ENCODE data around the gene BCAS3.
"Not testable (repeated sequence)": the region's sequence is repeated elsewhere in the genome, so short reads cannot be mapped to it uniquely, and the experiment has no call there.

BCAS3 gene

DNA sequence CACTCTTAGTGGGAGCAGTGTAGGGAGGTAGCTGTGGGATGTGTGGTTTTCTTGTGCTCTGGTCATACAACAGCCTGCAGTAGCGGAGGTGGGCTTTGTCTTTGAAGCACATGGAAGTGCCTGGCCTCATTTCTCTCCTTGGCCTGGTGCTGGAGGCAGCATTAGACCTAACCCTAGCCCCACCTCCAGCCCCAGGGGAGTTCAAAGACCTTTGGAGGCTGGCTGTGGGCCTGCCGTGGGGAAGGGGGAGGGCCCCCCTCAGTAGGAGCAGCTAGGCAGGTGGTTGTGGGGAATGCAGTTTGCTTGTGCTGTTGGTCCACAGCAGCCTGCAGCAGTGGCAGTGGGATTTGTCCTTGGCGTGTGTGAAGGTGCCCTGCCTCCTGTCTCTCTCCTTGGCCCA lies 91.7 kb downstream of the BCAS3 start:
- no peak overlapping the region for H3K4me3 ChIP-seq (ENCODE audit: insufficient read depth, low read depth, low read length, poor library complexity, severe bottlenecking)
- H3K4me1 ChIP-seq (ENCODE audit: control insufficient read depth, insufficient read depth, low read length, poor library complexity, severe bottlenecking) = no peaks in the 10 kb centered on the region
- H3K36me3 ChIP-seq (ENCODE audit: control insufficient read depth, insufficient read depth, low read length) = no peaks in the 10 kb centered on the region
- no peak for DNase-seq
- H3K9me3 ChIP-seq (ENCODE audit: control insufficient read depth, low read length) = no peaks in the 10 kb centered on the region
- H3K27me3 ChIP-seq (replicated peaks; ENCODE audit: control insufficient read depth, insufficient read depth, low read length, poor library complexity, severe bottlenecking) = no peaks in the 10 kb centered on the region
- no peak overlapping the region for H3K27ac ChIP-seq (ENCODE audit: insufficient read depth, low read length, poor library complexity, severe bottlenecking)

DNA sequence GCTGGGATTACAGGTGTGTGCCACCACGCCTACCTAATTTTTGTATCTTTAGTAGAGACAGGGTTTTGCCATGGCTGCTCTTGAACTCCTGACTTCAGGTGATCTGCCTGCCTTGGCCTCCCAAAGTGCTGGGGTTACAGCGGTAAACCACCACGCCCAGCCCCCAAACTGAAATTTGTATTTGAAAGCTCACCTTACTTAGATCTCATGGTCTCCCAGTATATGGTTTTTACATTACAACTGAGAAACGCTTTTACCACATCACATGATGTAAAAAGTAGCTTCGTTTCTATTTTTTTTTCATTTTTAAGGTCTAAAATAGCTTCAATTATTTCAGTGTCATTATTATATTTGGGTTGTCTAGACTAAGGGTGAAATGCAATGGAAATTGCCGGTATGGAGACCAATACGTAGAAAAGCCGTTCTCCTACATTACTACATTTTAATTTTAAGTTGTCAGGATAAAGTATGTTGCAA lies 93.3 kb downstream of the BCAS3 start:
- no peaks in the 10 kb centered on the region for H3K36me3 ChIP-seq (ENCODE audit: control insufficient read depth, insufficient read depth, low read length)
- H3K9me3 ChIP-seq (ENCODE audit: control insufficient read depth, low read length) = no peaks in the 10 kb centered on the region
- H3K4me3 ChIP-seq (ENCODE audit: insufficient read depth, low read depth, low read length, poor library complexity, severe bottlenecking) = no peak overlapping the region
- no peaks in the 10 kb centered on the region for H3K4me1 ChIP-seq (ENCODE audit: control insufficient read depth, insufficient read depth, low read length, poor library complexity, severe bottlenecking)
- H3K27ac ChIP-seq (ENCODE audit: insufficient read depth, low read length, poor library complexity, severe bottlenecking) = no peak overlapping the region
- no peak for DNase-seq
- no peaks in the 10 kb centered on the region for H3K27me3 ChIP-seq (replicated peaks; ENCODE audit: control insufficient read depth, insufficient read depth, low read length, poor library complexity, severe bottlenecking)

DNA sequence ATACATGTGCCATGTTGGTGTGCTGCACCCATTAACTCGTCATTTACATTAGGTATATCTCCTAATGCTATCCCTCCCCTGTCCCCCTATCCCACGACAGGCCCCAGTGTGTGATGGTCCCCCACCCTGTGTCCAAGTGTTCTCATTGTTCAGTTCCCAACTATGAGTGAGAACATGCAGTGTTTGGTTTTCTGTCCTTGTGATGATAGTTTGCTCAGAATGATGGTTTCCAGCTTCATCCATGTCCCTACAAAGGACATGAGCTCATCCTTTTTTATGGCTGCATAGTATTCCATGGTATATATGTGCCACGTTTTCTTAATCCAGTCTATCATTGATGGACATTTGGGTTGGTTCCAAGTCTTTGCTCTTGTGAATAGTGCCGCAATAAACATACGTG lies 94.0 kb downstream of the BCAS3 start:
- not testable (repeated sequence) for H3K27ac ChIP-seq (ENCODE audit: insufficient read depth, low read length, poor library complexity, severe bottlenecking); H3K4me3 ChIP-seq (ENCODE audit: insufficient read depth, low read depth, low read length, poor library complexity, severe bottlenecking); H3K36me3 ChIP-seq (ENCODE audit: control insufficient read depth, insufficient read depth, low read length)

DNA sequence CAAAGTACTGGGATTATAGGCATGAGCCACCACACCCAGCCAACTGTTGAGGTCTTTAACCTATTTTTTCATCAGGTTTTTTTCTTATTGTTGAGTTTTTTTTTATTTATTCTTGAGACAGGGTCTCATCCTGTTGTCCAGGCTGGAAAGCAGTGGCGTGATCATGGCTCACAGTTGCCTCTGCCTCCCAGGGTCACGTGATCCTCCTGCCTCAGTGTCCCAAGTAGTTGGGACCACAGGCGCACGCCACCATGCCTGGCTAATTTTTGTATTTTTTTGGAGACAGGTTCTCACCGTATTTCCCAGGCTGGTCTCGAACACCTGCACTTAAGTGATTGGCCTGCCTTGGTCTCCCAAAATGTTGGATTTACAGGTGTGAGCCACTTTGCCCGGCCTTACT lies 95.9 kb downstream of the BCAS3 start:
- Histone ChIP-seq H3K36me3 (ENCODE audit: control insufficient read depth, insufficient read depth, low read length) (no peaks in the 10 kb centered on the region), H3K4me3 (ENCODE audit: insufficient read depth, low read depth, low read length, poor library complexity, severe bottlenecking) (no peak overlapping the region), H3K27me3 (replicated peaks; ENCODE audit: control insufficient read depth, insufficient read depth, low read length, poor library complexity, severe bottlenecking) (no peaks in the 10 kb centered on the region), H3K4me1 (ENCODE audit: control insufficient read depth, insufficient read depth, low read length, poor library complexity, severe bottlenecking) (no peaks in the 10 kb centered on the region), H3K27ac (ENCODE audit: insufficient read depth, low read length, poor library complexity, severe bottlenecking) (no peak overlapping the region), H3K9me3 (ENCODE audit: control insufficient read depth, low read length) (no peaks in the 10 kb centered on the region)
- DNase-seq = no peak

More for the DNA sequence above, 94.0 kb downstream of the BCAS3 start:
- not testable (repeated sequence) for DNase-seq; H3K4me1 ChIP-seq (ENCODE audit: control insufficient read depth, insufficient read depth, low read length, poor library complexity, severe bottlenecking); H3K27me3 ChIP-seq (replicated peaks; ENCODE audit: control insufficient read depth, insufficient read depth, low read length, poor library complexity, severe bottlenecking); H3K9me3 ChIP-seq (ENCODE audit: control insufficient read depth, low read length)

DNA sequence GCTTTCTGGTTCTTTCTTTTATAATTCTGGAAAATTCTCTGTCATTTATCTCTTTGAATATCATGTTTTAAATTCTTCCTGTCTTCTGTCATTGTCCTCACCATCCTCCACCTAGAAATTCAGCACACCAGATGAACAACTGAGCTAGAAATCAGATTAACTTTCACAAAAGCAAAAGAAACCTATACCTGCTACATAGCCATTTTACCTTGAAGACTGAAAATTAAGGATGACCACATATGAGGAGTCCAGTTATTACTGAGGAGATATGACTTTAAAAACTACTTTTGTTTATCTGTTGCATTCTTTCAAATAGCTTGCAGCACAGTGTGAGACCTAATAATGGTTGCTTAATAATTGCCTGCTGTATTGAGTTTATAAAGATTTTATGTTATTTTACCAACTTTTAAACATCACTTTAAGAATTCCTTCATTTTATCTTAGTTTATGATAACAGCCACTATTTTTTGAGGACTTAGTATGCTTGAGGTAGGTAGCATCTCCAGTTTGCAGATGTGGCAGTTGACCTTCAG lies 104.3 kb downstream of the BCAS3 start:
- DNase-seq = no peak
- H3K4me3 ChIP-seq (ENCODE audit: insufficient read depth, low read depth, low read length, poor library complexity, severe bottlenecking) = no peak overlapping the region
- no peaks in the 10 kb centered on the region for H3K9me3 ChIP-seq (ENCODE audit: control insufficient read depth, low read length)
- no peak overlapping the region for H3K27ac ChIP-seq (ENCODE audit: insufficient read depth, low read length, poor library complexity, severe bottlenecking)
- no peaks in the 10 kb centered on the region for H3K4me1 ChIP-seq (ENCODE audit: control insufficient read depth, insufficient read depth, low read length, poor library complexity, severe bottlenecking)
- no peaks in the 10 kb centered on the region for H3K36me3 ChIP-seq (ENCODE audit: control insufficient read depth, insufficient read depth, low read length)
- H3K27me3 ChIP-seq (replicated peaks; ENCODE audit: control insufficient read depth, insufficient read depth, low read length, poor library complexity, severe bottlenecking) = no peaks in the 10 kb centered on the region

DNA sequence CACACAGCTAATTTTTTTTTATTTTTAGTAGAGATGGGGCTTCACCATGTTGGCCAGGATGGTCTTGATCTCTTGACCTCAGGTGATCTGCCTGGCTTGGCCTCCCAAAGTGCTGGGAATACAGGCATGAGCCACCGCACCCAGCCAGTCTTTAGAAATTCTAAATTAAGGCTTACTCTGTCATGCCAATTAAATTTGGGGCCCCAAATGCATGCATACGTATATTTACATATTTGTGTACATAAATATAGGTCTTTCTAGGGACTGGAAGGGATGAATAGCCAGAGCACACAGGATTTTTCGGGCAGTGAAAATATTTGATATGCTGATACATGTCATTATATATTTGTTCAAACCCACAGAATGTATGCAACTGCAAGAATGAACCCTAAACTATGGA lies 105.1 kb downstream of the BCAS3 start:
- DNase-seq = no peak
- H3K4me1 ChIP-seq (ENCODE audit: control insufficient read depth, insufficient read depth, low read length, poor library complexity, severe bottlenecking) = no peaks in the 10 kb centered on the region
- no peaks in the 10 kb centered on the region for H3K9me3 ChIP-seq (ENCODE audit: control insufficient read depth, low read length)
- H3K27ac ChIP-seq (ENCODE audit: insufficient read depth, low read length, poor library complexity, severe bottlenecking) = no peak overlapping the region
- H3K4me3 ChIP-seq (ENCODE audit: insufficient read depth, low read depth, low read length, poor library complexity, severe bottlenecking) = no peak overlapping the region
- H3K36me3 ChIP-seq (ENCODE audit: control insufficient read depth, insufficient read depth, low read length) = no peaks in the 10 kb centered on the region
- H3K27me3 ChIP-seq (replicated peaks; ENCODE audit: control insufficient read depth, insufficient read depth, low read length, poor library complexity, severe bottlenecking) = no peaks in the 10 kb centered on the region

DNA sequence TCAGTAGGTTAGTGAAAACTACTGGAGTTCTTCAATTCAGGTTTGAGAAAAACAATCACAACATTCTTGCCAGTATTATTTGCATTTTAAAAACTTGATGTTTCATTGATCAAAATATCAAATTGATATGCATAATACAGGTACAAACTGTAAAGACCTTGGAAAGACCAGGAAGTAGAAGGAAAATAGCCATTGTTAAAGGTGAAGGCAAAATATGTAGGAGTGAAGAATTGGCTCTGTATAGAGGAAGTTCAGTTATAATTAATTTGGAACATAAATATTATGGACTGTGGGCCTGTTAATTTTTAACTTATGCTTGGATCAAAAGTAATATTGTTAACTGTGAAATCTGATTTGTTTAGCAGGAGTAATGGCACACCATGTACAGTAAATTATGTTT lies 112.6 kb downstream of the BCAS3 start:
- Histone ChIP-seq H3K27me3 (replicated peaks; ENCODE audit: control insufficient read depth, insufficient read depth, low read length, poor library complexity, severe bottlenecking) (no peaks in the 10 kb centered on the region), H3K4me3 (ENCODE audit: insufficient read depth, low read depth, low read length, poor library complexity, severe bottlenecking) (no peak overlapping the region), H3K9me3 (ENCODE audit: control insufficient read depth, low read length) (no peaks in the 10 kb centered on the region), H3K27ac (ENCODE audit: insufficient read depth, low read length, poor library complexity, severe bottlenecking) (no peak overlapping the region), H3K36me3 (ENCODE audit: control insufficient read depth, insufficient read depth, low read length) (no peaks in the 10 kb centered on the region), H3K4me1 (ENCODE audit: control insufficient read depth, insufficient read depth, low read length, poor library complexity, severe bottlenecking) (no peaks in the 10 kb centered on the region)
- no peak for DNase-seq

DNA sequence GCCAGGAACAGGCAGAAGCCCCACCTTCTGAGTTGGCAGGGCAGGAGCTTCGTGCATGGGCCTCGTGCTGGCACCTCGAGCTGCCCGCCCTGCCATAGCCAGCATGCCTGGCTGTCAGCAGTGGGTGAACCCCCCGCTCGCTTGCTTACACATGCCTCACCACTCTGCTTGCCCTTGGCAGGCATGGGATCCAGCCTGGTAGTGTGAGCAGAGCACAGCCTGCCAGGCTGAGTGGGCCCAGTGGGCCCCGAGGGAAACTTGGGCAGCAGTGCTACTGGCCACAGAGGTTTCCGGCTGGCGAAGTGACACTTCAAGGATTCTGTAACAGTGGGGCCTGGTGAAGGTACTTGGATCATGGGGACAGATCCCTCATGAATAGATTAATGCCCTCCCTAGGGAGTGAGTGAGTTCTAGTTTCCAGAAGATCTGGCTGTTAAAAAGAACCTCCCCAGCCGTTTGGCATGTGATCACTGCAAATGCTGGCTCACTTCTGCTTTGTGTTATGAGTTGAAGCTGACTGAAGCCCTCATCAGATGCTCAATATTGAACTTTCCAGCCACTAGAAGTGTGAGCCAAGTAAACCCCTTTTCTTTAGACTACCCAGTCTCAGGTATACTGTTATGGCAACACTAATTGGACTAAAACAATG lies 114.7 kb downstream of the BCAS3 start:
- H3K27ac ChIP-seq (ENCODE audit: insufficient read depth, low read length, poor library complexity, severe bottlenecking) = no peak overlapping the region
- no peaks in the 10 kb centered on the region for H3K9me3 ChIP-seq (ENCODE audit: control insufficient read depth, low read length)
- no peaks in the 10 kb centered on the region for H3K36me3 ChIP-seq (ENCODE audit: control insufficient read depth, insufficient read depth, low read length)
- no peaks in the 10 kb centered on the region for H3K27me3 ChIP-seq (replicated peaks; ENCODE audit: control insufficient read depth, insufficient read depth, low read length, poor library complexity, severe bottlenecking)
- H3K4me1 ChIP-seq (ENCODE audit: control insufficient read depth, insufficient read depth, low read length, poor library complexity, severe bottlenecking) = no peaks in the 10 kb centered on the region
- H3K4me3 ChIP-seq (ENCODE audit: insufficient read depth, low read depth, low read length, poor library complexity, severe bottlenecking) = no peak overlapping the region
- DNase-seq = no peak

DNA sequence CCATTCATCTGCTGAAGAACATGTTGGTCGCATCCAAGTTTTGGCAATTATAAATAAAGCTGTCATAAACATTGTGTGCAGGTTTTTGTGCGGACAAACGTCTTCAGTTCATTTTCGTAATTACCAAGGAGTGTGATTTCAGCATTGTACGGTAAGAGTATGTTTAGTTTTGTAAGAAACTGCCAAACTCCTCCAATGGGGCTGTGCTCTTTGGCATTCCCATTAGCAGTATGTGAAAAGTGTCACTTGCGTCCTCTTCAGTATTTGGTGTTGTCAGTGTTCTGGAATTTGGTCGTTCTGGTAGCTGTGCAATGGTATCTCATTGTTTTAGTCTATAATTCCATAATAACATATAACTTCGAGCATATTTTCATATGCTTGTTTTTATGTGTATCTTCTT lies 120.9 kb downstream of the BCAS3 start:
- H3K9me3 ChIP-seq (ENCODE audit: control insufficient read depth, low read length) = no peaks in the 10 kb centered on the region
- H3K4me1 ChIP-seq (ENCODE audit: control insufficient read depth, insufficient read depth, low read length, poor library complexity, severe bottlenecking) = no peaks in the 10 kb centered on the region
- no peak for DNase-seq
- no peak overlapping the region for H3K27ac ChIP-seq (ENCODE audit: insufficient read depth, low read length, poor library complexity, severe bottlenecking)
- no peaks in the 10 kb centered on the region for H3K27me3 ChIP-seq (replicated peaks; ENCODE audit: control insufficient read depth, insufficient read depth, low read length, poor library complexity, severe bottlenecking)
- H3K36me3 ChIP-seq (ENCODE audit: control insufficient read depth, insufficient read depth, low read length) = no peaks in the 10 kb centered on the region
- no peak overlapping the region for H3K4me3 ChIP-seq (ENCODE audit: insufficient read depth, low read depth, low read length, poor library complexity, severe bottlenecking)

DNA sequence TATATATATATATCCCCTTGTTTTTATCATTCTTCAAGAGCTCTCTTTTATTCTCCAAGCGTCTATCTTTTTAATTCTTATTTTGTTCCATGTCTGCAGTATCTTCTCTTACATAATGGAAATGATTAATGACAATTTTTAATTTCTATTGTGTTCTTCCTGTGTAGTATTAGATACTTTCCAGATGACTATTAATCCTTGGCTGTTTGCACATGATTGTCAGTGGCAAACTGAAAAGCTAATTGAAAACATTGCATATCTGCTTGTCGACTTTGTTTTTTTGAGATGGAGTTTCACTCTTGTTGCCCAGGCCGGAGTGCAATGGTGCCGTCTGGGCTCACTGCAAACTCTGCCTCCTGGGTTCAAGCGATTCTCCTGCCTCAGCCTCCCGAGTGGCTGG lies 124.7 kb downstream of the BCAS3 start:
- Histone ChIP-seq H3K27me3 (replicated peaks; ENCODE audit: control insufficient read depth, insufficient read depth, low read length, poor library complexity, severe bottlenecking) (no peaks in the 10 kb centered on the region), H3K4me3 (ENCODE audit: insufficient read depth, low read depth, low read length, poor library complexity, severe bottlenecking) (no peak overlapping the region), H3K9me3 (ENCODE audit: control insufficient read depth, low read length) (no peaks in the 10 kb centered on the region), H3K36me3 (ENCODE audit: control insufficient read depth, insufficient read depth, low read length) (no peaks in the 10 kb centered on the region), H3K4me1 (ENCODE audit: control insufficient read depth, insufficient read depth, low read length, poor library complexity, severe bottlenecking) (no peaks in the 10 kb centered on the region), H3K27ac (ENCODE audit: insufficient read depth, low read length, poor library complexity, severe bottlenecking) (no peak overlapping the region)
- no peak for DNase-seq

Measured in effector memory CD4-positive, alpha-beta T cell (primary cell).